GM21423 (cell line): ENCODE results near the gene MMP21.

ENCODE experiments used
- ATAC-seq: cut with Tn5 transposase; IDR thresholded peaks from one replicate; pipeline ENCODE4 v1.9.1; 2021; ENCODE audit warnings: mild to moderate bottlenecking, moderate library complexity; ENCODE audit not compliant: unreplicated experiment

The MMP21 gene

GRCh38 chr10:125765835-125766234, 9.8 kb downstream of the MMP21 start:
- ATAC-seq, result no peak

DNA sequence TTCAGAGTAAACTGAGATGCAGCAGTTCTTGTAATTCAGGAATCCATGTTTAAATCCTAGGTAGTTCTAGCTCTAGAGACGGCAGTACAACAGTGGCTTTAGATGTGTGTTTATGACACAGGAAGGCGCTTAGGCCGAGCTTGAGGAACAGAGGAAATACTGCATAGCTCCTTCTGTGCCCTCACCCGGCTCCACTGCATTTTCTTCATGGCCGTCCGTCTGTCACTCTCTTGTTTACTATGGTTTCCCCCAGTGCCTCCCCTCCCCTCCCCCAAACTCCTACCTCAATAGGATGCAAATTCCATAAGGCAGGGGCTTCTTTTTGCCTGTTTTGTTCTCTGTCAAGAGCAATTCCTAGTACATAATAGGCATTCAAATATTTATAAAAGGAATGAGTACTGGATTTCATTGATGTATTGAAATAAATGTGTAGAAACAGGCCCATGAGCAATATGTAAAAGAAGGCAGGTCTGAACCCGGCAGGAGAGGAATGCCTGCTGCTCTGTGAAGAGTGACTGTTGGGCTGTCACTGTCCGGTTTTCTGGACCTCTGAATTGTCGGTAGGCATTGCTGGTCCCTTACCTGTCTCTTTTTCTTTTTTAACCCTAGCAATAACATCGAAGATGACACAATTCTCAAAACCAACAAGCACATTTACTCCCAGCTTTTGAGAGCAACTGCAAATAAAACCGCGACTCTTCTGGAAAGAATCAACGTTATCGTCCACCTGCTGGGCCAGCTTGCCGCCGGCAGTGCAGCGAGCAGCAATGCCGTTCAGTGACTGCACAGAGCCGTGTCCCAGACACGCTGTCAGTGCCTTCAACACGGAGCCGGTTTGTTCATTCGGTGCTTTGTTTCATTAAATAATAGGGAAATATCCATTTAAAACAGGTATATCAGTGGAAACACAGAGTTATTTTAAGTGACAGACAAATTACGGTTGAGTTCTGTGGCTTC, 12.7 kb downstream of the MMP21 start:
- no peak for ATAC-seq

DNA sequence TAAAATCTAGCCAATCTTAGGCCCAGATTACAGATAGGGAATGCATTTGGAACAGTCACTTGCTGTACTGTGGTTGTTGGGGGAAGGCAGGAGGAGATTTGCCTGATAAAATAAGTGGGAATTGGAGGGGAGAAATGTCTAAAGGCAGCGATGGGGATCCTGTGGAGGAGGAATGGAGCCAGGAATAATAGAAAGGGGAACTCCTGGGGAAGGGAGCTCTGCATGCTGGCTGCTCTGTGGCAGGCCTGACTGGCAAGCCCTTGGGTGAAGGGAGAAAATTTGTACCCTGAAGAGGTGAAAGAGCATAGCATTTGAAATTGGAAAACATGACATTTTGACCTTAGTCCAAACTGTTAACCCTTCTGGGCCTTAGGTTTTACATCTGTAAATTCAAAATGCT, 13.7 kb downstream of the MMP21 start:
- ATAC-seq, result no peak

- ATAC-seq, result no peak
Observed at GRCh38 chr10:125757742-125758141, 17.9 kb downstream of the MMP21 start.

GRCh38 chr10:125756853-125757487, 18.7 kb downstream of the MMP21 start:
- ATAC-seq, result no peak

- ATAC-seq, result no peak
Observed at GRCh38 chr10:125756196-125756595, 19.4 kb downstream of the MMP21 start.

- no peak for ATAC-seq
Observed at GRCh38 chr10:125747417-125747816, 28.2 kb downstream of the MMP21 start.

- ATAC-seq, result no peak
Observed at GRCh38 chr10:125744909-125745308, 30.7 kb downstream of the MMP21 start.

GRCh38 chr10:125742465-125742864, 33.2 kb downstream of the MMP21 start:
- ATAC-seq, result no peak

DNA sequence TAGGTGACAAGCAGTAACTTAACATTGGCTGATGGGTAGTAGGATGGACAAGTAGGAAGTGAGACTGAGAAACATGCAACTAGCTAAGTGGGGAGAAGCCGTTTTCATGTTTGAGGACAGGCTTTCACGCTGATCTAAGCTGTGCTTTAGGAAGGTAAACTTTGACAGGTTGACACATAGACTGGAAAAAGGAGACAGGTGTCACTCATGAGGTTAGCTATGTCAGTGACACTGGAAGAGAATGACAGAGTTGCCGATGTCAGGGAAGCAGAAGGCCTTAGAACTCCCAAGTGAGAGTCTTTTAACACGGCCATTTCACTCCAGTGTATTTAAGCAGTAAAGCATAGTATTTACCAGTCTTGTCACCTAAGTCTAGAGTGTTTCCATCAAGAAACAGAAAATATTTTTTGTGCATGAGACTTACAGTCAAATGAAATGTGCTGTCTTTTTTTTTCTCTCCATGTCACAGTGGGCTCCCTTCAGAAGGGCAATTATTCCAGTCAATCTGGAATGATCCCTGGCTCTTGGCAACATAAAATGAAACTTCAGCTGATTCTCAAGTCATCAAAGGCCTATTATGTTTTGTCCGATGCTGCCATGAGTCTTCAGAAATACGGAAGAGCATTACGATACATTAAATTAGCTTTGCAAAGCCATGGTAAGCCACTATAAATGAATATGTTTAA, 35.5 kb downstream of the MMP21 start:
- ATAC-seq, result no peak

DNA sequence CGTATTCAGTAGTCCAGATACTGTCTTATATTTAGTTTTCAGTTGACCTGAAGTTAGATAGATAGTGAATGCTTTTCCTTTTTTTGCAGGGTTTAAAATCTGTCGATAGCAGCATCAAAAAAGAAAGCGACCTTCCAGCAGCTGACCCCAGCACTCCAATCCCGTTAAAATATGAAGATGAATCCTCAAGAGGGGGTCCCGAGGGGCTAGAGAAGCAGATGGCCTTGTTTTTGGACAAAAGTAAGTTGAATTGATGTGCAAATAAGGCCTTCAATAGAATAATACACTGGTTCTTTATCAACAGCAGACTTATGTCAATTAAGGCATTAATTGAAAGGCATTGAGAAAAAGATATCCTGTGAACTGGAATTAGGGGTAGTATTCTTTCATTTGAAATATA, 37.4 kb downstream of the MMP21 start:
- no peak for ATAC-seq

- no peak for ATAC-seq
Observed at GRCh38 chr10:125734823-125735222, 40.8 kb downstream of the MMP21 start.

- ATAC-seq, result no peak
Observed at GRCh38 chr10:125734148-125734547, 41.5 kb downstream of the MMP21 start.

GRCh38 chr10:125727436-125727835, 48.2 kb downstream of the MMP21 start:
- no peak for ATAC-seq

DNA sequence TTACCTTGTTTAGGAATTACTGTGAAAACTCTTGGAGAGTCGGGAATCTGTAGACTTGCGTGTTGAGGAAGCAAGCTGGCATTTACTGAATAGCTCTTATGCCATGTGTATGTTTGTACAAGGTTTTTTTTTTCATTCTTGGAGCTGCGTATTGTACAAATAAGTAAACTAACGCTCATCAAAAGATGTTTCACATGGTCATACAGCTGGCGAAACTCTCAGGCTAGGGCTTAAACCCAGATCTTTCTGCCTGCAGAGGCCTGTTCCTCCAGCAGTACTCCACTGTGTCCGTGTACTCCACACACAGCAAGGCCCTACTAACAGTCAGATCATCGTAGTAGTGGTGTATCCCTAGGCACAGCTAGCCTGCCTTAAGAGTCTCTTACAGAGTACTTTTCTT, 48.7 kb downstream of the MMP21 start:
- ATAC-seq, result no peak

DNA sequence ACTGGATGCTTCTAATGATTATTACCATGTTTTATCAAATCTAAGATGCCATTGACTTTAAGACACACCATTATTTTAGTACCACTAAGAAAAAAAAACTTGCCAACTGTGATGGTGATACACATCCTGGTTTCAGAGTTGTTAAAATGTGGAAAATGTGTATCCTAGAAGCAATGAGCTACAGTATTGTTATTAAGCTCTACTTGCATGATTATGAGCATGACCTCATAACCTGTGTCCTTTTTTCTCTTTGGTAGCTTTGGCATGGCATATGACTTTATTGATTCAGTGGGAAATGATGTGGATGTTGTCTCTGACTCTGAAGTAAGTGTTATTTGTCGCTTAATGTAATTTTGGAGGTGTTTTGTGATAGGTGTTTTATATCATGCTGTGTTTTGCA, 52.8 kb downstream of the MMP21 start:
- no peak for ATAC-seq

DNA sequence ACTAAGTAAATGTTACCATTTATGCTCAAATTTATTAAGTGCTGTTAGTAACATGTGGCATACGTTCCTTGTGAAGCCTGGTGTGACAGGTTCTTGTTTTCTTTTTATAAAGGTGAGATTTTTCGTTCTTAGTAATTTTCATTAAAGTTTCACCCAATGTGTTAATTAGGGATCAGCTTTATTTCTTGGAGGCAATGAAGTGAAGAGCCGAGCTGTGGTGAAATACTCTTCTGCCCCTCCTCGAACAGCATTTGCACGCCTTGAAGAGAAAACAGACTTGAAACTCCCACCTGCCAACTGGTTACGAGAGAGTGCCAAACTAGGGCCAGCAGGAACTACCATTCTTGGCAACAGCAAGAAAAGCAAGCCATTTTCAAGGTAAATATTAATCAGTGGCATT, 54.6 kb downstream of the MMP21 start:
- peak; percentile 38 for ATAC-seq

GRCh38 chr10:125720002-125720382, 55.6 kb downstream of the MMP21 start:
- ATAC-seq, result no peak

DNA sequence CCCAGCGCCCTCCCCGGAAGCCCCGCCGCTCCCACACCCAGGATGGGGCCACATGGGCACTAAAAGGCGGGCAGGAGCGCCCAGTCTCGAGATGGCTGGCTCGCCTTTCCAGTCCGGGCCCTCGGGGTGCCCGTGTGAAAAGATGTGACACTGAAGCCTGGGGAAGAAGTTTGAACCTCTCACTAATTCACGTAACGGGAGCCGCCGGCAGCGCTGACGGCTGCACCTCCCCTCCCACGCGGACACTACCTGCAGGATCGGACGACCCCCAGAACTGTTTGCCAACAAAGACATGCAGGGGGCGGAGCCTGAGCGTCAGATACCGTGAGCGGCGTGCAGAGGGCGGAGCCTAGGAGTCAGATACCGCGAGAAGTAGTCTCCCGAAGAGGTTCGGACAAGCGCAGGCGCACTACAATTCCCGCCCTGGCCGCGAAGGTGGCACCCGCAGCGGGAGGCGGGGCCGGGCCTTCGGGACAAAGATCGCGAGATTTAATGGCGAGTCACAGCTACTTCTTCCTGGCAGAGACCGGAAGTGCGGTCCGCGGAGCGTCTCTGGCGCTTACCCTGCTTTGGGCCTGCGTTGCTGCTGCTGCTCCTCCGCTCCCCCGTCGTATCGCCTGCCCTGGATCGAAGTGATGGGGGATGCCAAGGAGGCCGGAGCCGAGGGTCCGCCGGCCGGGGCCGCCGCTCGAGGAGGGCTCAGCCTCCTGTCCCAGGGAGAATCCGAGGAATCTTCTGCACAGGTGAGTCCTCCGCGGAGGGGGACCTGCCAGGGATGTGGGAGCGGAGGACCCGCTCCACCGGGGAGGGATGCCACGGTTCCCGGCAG, 56.2 kb downstream of the MMP21 start, which contains the start of gene EDRF1:
TSS of gene EDRF1 (plus strand) at position 537 of the 829 bp plus-strand sequence. CDS start at position 636, 99 bp downstream.
- ATAC-seq, result peak; percentile 89
